GM12878 (cell line): Measurements from ENCODE around the gene PPP1R9B. TPM values are rescaled to one million over a fixed set of nuclear protein-coding genes. Genes with fewer than 3 reads are reported as not detected.

Experiments
- ATAC-seq: fragments of 200-7000 bp; cut with Tn5 transposase; 3 replicates; pipeline ENCODE4 v1.9.1; 2020; ENCODE audit warnings: mild to moderate bottlenecking, moderate library complexity
- BruUV-seq: library from RNA; stranded (reverse); fragments of 400-500 nt; replicated peaks from 2 replicates; lab custom pipeline; 2021; lab: Mats Ljungman, UMichigan
- CTCF ChIA-PET: fragments of 300-600 bp; sonication (Branson Sonifier 250); formaldehyde crosslinking; extraction: SDS; loops from one replicate; lab custom pipeline; 2021; ENCODE audit warnings: inconsistent platforms; lab: Yijun Ruan, JAX
- POLR2A ChIA-PET: fragments of 350-600 bp; formaldehyde crosslinking; extraction: SDS; loops from one replicate; lab custom pipeline; 2021; ENCODE audit warnings: inconsistent platforms; lab: Charles Lee
- RAD21 ChIA-PET: fragments of 300-600 bp; sonication (Branson Sonifier 250); formaldehyde crosslinking; loops from one replicate; lab custom pipeline; 2023; ENCODE audit warnings: antibody characterized with exemption; ENCODE audit not compliant: unreplicated experiment; lab: Charles Lee
- SMC1A ChIA-PET: fragments of 300-600 bp; sonication (Branson Sonifier 250); formaldehyde crosslinking; loops from one replicate; lab custom pipeline; 2023; ENCODE audit not compliant: unreplicated experiment, uncharacterized antibody; lab: Charles Lee
- DNase-seq: peaks from one replicate; pipeline ENCODE4 v3.0.0-alpha.2; 2011; ENCODE audit warnings: low read depth, low spot score
- FAIRE-seq: peaks from 3 replicates; lab custom pipeline; 2011; peaks lifted over from hg19 to GRCh38; lab: Jason Lieb, UNC
- H2AFZ ChIP-seq: 2 replicates; pipeline ENCODE4 v1.6.0; 2011; ENCODE audit warnings: low read depth, low read length, control low read depth; ENCODE audit not compliant: control insufficient read depth
- H3K27ac ChIP-seq: 2 replicates; pipeline ENCODE4 v1.5.1; 2011; ENCODE audit warnings: control low read depth; ENCODE audit not compliant: control insufficient read depth, insufficient read depth
- H3K27me3 ChIP-seq, 2 experiments: replicated peaks in 1 of 2; 2 replicates each; pipeline versions ENCODE4 v1.6.0 to v1.6.1; 2011; ENCODE audit warnings: low read length in 1 of 2; ENCODE audit not compliant: control insufficient read depth in 2 of 2, insufficient read depth in 2 of 2
- H3K36me3 ChIP-seq, 2 experiments: 2 replicates each; pipeline ENCODE4 v1.5.1; 2011; ENCODE audit warnings: low read length in 1 of 2; ENCODE audit not compliant: control insufficient read depth in 2 of 2, insufficient read depth in 2 of 2
- H3K4me1 ChIP-seq: 2 replicates; pipeline ENCODE4 v1.6.1; 2011; ENCODE audit warnings: mild to moderate bottlenecking, low read length, moderate library complexity, mixed read lengths; ENCODE audit not compliant: control insufficient read depth, insufficient read depth
- H3K4me2 ChIP-seq: 2 replicates; pipeline ENCODE4 v1.6.0; 2011; ENCODE audit warnings: control low read depth; ENCODE audit not compliant: control insufficient read depth, insufficient read depth
- H3K4me3 ChIP-seq: fragments of 200-600 bp; sonication (generic); 2 replicates; pipeline ENCODE4 v1.5.1; 2016
- H3K79me2 ChIP-seq: 2 replicates; pipeline ENCODE4 v1.6.0; 2011; ENCODE audit warnings: low read length; ENCODE audit not compliant: control insufficient read depth, insufficient read depth
- H3K9ac ChIP-seq: 2 replicates; pipeline ENCODE4 v1.8.0; 2011; ENCODE audit warnings: low read length, control low read depth, mixed read lengths; ENCODE audit not compliant: control insufficient read depth, insufficient read depth
- H3K9me3 ChIP-seq: replicated peaks from 3 replicates; pipeline ENCODE4 v1.5.1; 2011; ENCODE audit warnings: mild to moderate bottlenecking, low read length; ENCODE audit not compliant: control insufficient read depth, insufficient read depth
- H4K20me1 ChIP-seq: 2 replicates; pipeline ENCODE4 v1.6.0; 2011; ENCODE audit not compliant: control insufficient read depth, insufficient read depth
- BHLHE40 ChIP-seq, 2 experiments: fragments of 450-650 bp in 1 of 2; IDR thresholded peaks; 2 replicates each; pipeline ENCODE4 v1.6.1; 2011 to 2017; ENCODE audit warnings: low read depth in 2 of 2, borderline replicate concordance in 1 of 2, improper control_type of control experiment in 1 of 2, low read length in 1 of 2, mild to moderate bottlenecking in 1 of 2
- CHD2 ChIP-seq: IDR thresholded peaks from 2 replicates; pipeline ENCODE4 v1.6.1; 2011; ENCODE audit warnings: low read depth, low read length, improper control_type of control experiment, borderline replicate concordance
- CREM ChIP-seq: IDR thresholded peaks from 2 replicates; pipeline ENCODE4 v1.6.1; 2014; ENCODE audit warnings: antibody characterized with exemption, low read depth
- FOS ChIP-seq: IDR thresholded peaks from 3 replicates; pipeline ENCODE4 v1.6.1; 2011; ENCODE audit warnings: borderline replicate concordance; ENCODE audit not compliant: insufficient read length; ENCODE audit errors: extremely low read depth
- IRF4 ChIP-seq: IDR thresholded peaks from 2 replicates; pipeline ENCODE4 v1.6.1; 2011; ENCODE audit warnings: low read depth, low read length
- MTA2 ChIP-seq: fragments of 450-650 bp; IDR thresholded peaks from 2 replicates; pipeline ENCODE4 v1.6.1; 2016; ENCODE audit warnings: low read depth, mild to moderate bottlenecking, moderate library complexity
- NFIC ChIP-seq: IDR thresholded peaks from 2 replicates; pipeline ENCODE4 v1.6.1; 2012; ENCODE audit warnings: low read depth, mild to moderate bottlenecking, inconsistent platforms, low read length, moderate library complexity
- RELA ChIP-seq: fragments of 450-650 bp; IDR thresholded peaks from 2 replicates; pipeline ENCODE4 v1.8.0; 2014; ENCODE audit warnings: borderline replicate concordance; ENCODE audit not compliant: partially characterized antibody
- SIN3A ChIP-seq: IDR thresholded peaks from 2 replicates; pipeline ENCODE4 v1.6.1; 2012; ENCODE audit warnings: low read depth, low read length, improper control_type of control experiment
- SMARCA5 ChIP-seq: fragments of 450-650 bp; IDR thresholded peaks from 2 replicates; pipeline ENCODE4 v1.6.1; 2017; ENCODE audit warnings: mild to moderate bottlenecking
- SPI1 ChIP-seq: IDR thresholded peaks from 2 replicates; pipeline ENCODE4 v1.6.1; 2011; ENCODE audit warnings: low read depth, mild to moderate bottlenecking, low read length, moderate library complexity, borderline replicate concordance; ENCODE audit not compliant: insufficient read depth
- SREBF1 ChIP-seq: IDR thresholded peaks from 2 replicates; pipeline ENCODE4 v1.6.1; 2012; ENCODE audit warnings: mild to moderate bottlenecking, low read length
- SRF ChIP-seq, 2 experiments: IDR thresholded peaks; 2 replicates each; pipeline ENCODE4 v1.6.1; 2011; ENCODE audit warnings: low read depth in 2 of 2, low read length in 2 of 2, mild to moderate bottlenecking in 1 of 2, moderate library complexity in 1 of 2
- USF1 ChIP-seq: IDR thresholded peaks from 2 replicates; pipeline ENCODE4 v1.6.1; 2011; ENCODE audit warnings: borderline replicate concordance, low read depth, mild to moderate bottlenecking, moderate library complexity, mixed read lengths, low read length; ENCODE audit not compliant: insufficient read depth; ENCODE audit errors: extremely low read length
- ZBTB33 ChIP-seq: fragments of 450-650 bp; IDR thresholded peaks from 2 replicates; pipeline ENCODE4 v1.6.1; 2017; ENCODE audit warnings: mild to moderate bottlenecking
- ZNF622 ChIP-seq: fragments of 450-650 bp; IDR thresholded peaks from 2 replicates; pipeline ENCODE4 v1.6.1; 2017; ENCODE audit warnings: mild to moderate bottlenecking, inconsistent platforms
- WGBS: methylation state at CpG from one replicate; pipeline ENCODE4 v1.1.6; 2016; ENCODE audit warnings: low lambda C conversion rate; ENCODE audit not compliant: insufficient replicate concordance, insufficient coverage; ENCODE audit errors: missing lambda C conversion rate; 5-methylcytosine and 5-hydroxymethylcytosine counted together
- in situ Hi-C: fragments of 300-500 bp; cut with MboI; formaldehyde crosslinking; loops from 9 replicates; pipeline ENCODE4 v1.14.3; 2018; ENCODE audit warnings: mixed read lengths
- intact Hi-C: fragments of 100-400 bp; cut with micrococcal nuclease; formaldehyde crosslinking; loops from one replicate; pipeline ENCODE4 v1.14.2; 2022; ENCODE audit not compliant: unreplicated experiment
- polyA plus RNA-seq, 11 experiments: library from polyadenylated mRNA; depleted of rRNA in 4 of 11; unstranded in 6 of 11; stranded (reverse) in 5 of 11; fragments of >200 nt; fragmentation: Nextera tagmentation in 4 of 11; fragmentation: Illumina TruSeq in 1 of 11; extraction: Ambion mirVana in 4 of 11; extraction: Trizol in 1 of 11; gene quantifications; 1 replicate in 1 of 11; 2 replicates in 10 of 11; pipeline versions ENCODE4 v1.2.1 to v1.2.3, GENCODE V29; 2011 to 2016; ENCODE audit warnings: inconsistent platforms in 2 of 11, missing spikeins in 2 of 11, low read depth in 1 of 11
- total RNA-seq, 4 experiments: library from RNA; depleted of rRNA in 3 of 4; stranded (reverse); fragments of >200 nt in 3 of 4; fragmentation: Illumina TruSeq in 1 of 4; extraction: Trizol in 1 of 4; gene quantifications; 2 replicates each; pipeline versions ENCODE4 v1.2.1 to v1.2.3, GENCODE V29; 2013 to 2021

PPP1R9B gene
- total and polyA plus RNA-seq, 10 of the 15 experiments (the other 5 are each of a cell fraction or from before 2014, with no cell fraction given) = 0.20 to 107 (median 37.5) TPM

- no TSS peak for BruUV-seq
- Histone ChIP-seq H3K9me3 (no peaks in the 10 kb centered on the region), H4K20me1 (no peaks in the 10 kb centered on the region), H3K4me3 (no peak overlapping the region; the same call in 1 of the 2 replicates), H3K27ac (no peak overlapping the region), H3K9ac (no peak overlapping the region), H3K79me2 (no peaks in the 10 kb centered on the region), H3K4me1 (peaks cover 9% of the 10 kb centered on the region), H3K27me3 (peaks cover 9 to 11% of the 10 kb centered on the region in 2 experiments), H2AFZ (no peak overlapping the region), H3K4me2 (peak overlapping the region; percentile 80), H3K36me3 (no peaks in the 10 kb centered on the region)
- intact Hi-C loops (no loop called here), in situ Hi-C loops (loop anchor here (5.0 to 10.0 kb wide), 2 partner anchors 37 to 95 kb away; no protein-coding TSS in a partner anchor)
- DNase-seq (no peak), ATAC-seq (no peak), FAIRE-seq (no peak)
- TF ChIP-seq BHLHE40 (IDR thresholded peaks at IDR 0.05; ENCODE audit: borderline replicate concordance in 1 of 2, low read depth in 2 of 2, low read length in 1 of 2) = no peak
- TF ChIP-seq USF1 = no peak
- no peak for TF ChIP-seq SIN3A
- no peak for TF ChIP-seq SREBF1
- no peak for TF ChIP-seq RELA
- no peak for TF ChIP-seq SMARCA5
- TF ChIP-seq IRF4 = no peak
- no peak for TF ChIP-seq ZBTB33
- no peak for TF ChIP-seq ZNF622
- TF ChIP-seq SPI1 = no peak
- TF ChIP-seq MTA2 = no peak
- TF ChIP-seq CHD2 = no peak
- TF ChIP-seq NFIC = no peak
- no peak for TF ChIP-seq FOS
- TF ChIP-seq SRF (IDR thresholded peaks at IDR 0.05; ENCODE audit: low read depth in 2 of 2, low read length in 2 of 2) = no peak
- TF ChIP-seq CREM = no peak
- ChIA-PET SMC1A (interaction anchor here (0.7 to 6.3 kb wide), 15 partner anchors 11 to 128 kb away, joined by 3 to 177 read pairs (median 6); partner anchors contain the start of genes SGCA and TMEM92), CTCF (interaction anchor here (0.7 to 8.3 kb wide), 24 partner anchors 12 to 286 kb away, joined by 3 to 294 read pairs (median 8); partner anchors contain the start of genes RSAD1, SGCA and TMEM92), POLR2A (interaction anchor here (0.6 to 1.6 kb wide), 10 partner anchors 12 to 1007 kb away, joined by 3 to 14 read pairs (median 4); partner anchors contain the start of gene TMEM92), RAD21 (interaction anchor here (0.6 to 5.9 kb wide), 20 partner anchors 11 to 990 kb away, joined by 3 to 106 read pairs (median 8); partner anchors contain the start of gene TMEM92)
- WGBS = 44% methylated on average over 27 of the region's 41 CpGs
Measured at GRCh38 chr17:50199211-50199802, 48.8 kb upstream of the PPP1R9B start.
